Glutamatergic neuron (in vitro differentiated cells): ENCODE results near the gene NUDT14. TPM values are rescaled to one million over a fixed set of nuclear protein-coding genes. Genes with fewer than 3 reads are reported as not detected.
A peak's percentile ranks its signal among the peaks of the same experiment; 100 is the strongest.

Experiments used
- DNase-seq: peaks from one replicate; pipeline ENCODE4 v3.0.0; 2022
- H3K27ac Mint-ChIP-seq: one replicate; pipeline ENCODE4 v1.8.0; 2020; ENCODE audit warnings: mild to moderate bottlenecking, mixed read lengths, inconsistent platforms; ENCODE audit not compliant: unreplicated experiment
- H3K27me3 Mint-ChIP-seq: one replicate; pipeline ENCODE4 v1.8.0; 2020; ENCODE audit warnings: mild to moderate bottlenecking, moderate library complexity, mixed read lengths, inconsistent platforms; ENCODE audit not compliant: unreplicated experiment
- H3K36me3 Mint-ChIP-seq: one replicate; pipeline ENCODE4 v1.8.0; 2020; ENCODE audit warnings: mild to moderate bottlenecking, mixed read lengths, inconsistent platforms; ENCODE audit not compliant: unreplicated experiment
- H3K4me1 Mint-ChIP-seq: one replicate; pipeline ENCODE4 v1.8.0; 2020; ENCODE audit warnings: mild to moderate bottlenecking, low read depth, mixed read lengths, inconsistent platforms; ENCODE audit not compliant: unreplicated experiment
- H3K4me3 Mint-ChIP-seq: one replicate; pipeline ENCODE4 v1.8.0; 2020; ENCODE audit warnings: mild to moderate bottlenecking, mixed read lengths, inconsistent platforms; ENCODE audit not compliant: unreplicated experiment
- H3K9me3 Mint-ChIP-seq: one replicate; pipeline ENCODE4 v1.8.0; 2020; ENCODE audit warnings: mild to moderate bottlenecking, moderate library complexity, mixed read lengths, inconsistent platforms; ENCODE audit not compliant: unreplicated experiment
- CTCF ChIP-seq: fragments of 200-600 bp; sonication (generic); IDR thresholded peaks from one replicate; pipeline ENCODE4 v1.5.0; 2021; ENCODE audit not compliant: partially characterized antibody, unreplicated experiment
- total RNA-seq: library from RNA; stranded (reverse); fragmentation: NEBNext Ultra II Directional; extraction: Animal tissue kit (Norgen Biotek cat#: 25700); gene quantifications from one replicate; pipeline ENCODE4 v1.2.1, GENCODE V29; 2021; ENCODE audit not compliant: unreplicated experiment

NUDT14 gene
- total RNA-seq, 1 donor from 2014 or later: 114 TPM

GRCh38 chr14:105147671-105148603, 33.2 kb downstream of the NUDT14 start:
- no peaks in the 10 kb centered on the region for H3K4me1 Mint-ChIP-seq
- peaks cover 4% of the 10 kb centered on the region for H3K27me3 Mint-ChIP-seq

GRCh38 chr14:105146976-105147635, 34.0 kb downstream of the NUDT14 start:
- Mint-ChIP-seq H3K4me3 (no peak overlapping the region), H3K36me3 (peaks cover 4% of the 10 kb centered on the region), H3K4me1 (no peaks in the 10 kb centered on the region), H3K27me3 (peaks cover 6% of the 10 kb centered on the region), H3K9me3 (peaks cover 1% of the 10 kb centered on the region), H3K27ac (no peak overlapping the region)
- DNase-seq: no peak
- TF ChIP-seq CTCF: no peak

More at GRCh38 chr14:105147671-105148603, 33.2 kb downstream of the NUDT14 start:
- DNase-seq: peak; percentile 16
- TF ChIP-seq CTCF: no peak
- no peak overlapping the region for H3K4me3 Mint-ChIP-seq
- no peak overlapping the region for H3K27ac Mint-ChIP-seq
- no peaks in the 10 kb centered on the region for H3K9me3 Mint-ChIP-seq
- no peaks in the 10 kb centered on the region for H3K36me3 Mint-ChIP-seq

GRCh38 chr14:105146181-105146975, 34.7 kb downstream of the NUDT14 start:
- peaks cover 8% of the 10 kb centered on the region for H3K27me3 Mint-ChIP-seq
- H3K9me3 Mint-ChIP-seq: peaks cover 1% of the 10 kb centered on the region
- TF ChIP-seq CTCF: no peak
- H3K27ac Mint-ChIP-seq: no peak overlapping the region
- H3K4me1 Mint-ChIP-seq: no peaks in the 10 kb centered on the region
- peaks cover 7% of the 10 kb centered on the region for H3K36me3 Mint-ChIP-seq
- H3K4me3 Mint-ChIP-seq: no peak overlapping the region
- DNase-seq: peak; percentile 23

GRCh38 chr14:105145381-105146180, 35.5 kb downstream of the NUDT14 start:
- no peak overlapping the region for H3K4me3 Mint-ChIP-seq
- H3K27me3 Mint-ChIP-seq: peaks cover 8% of the 10 kb centered on the region
- H3K27ac Mint-ChIP-seq: no peak overlapping the region
- H3K9me3 Mint-ChIP-seq: peaks cover 1% of the 10 kb centered on the region
- no peaks in the 10 kb centered on the region for H3K4me1 Mint-ChIP-seq
- TF ChIP-seq CTCF: no peak
- no peak for DNase-seq
- peaks cover 13% of the 10 kb centered on the region for H3K36me3 Mint-ChIP-seq
